Vagina (tissue), 2 donors: ENCODE results near the gene SLC1A5. TPM values are rescaled to one million over a fixed set of nuclear protein-coding genes. Genes with fewer than 3 reads are reported as not detected.

Experiments used
- DNase-seq, 2 donors: peaks; one replicate each; pipeline ENCODE4 v3.0.0-alpha.2; 2017; ENCODE audit errors: extremely low spot score in 2 of 2
- H3K27ac ChIP-seq: fragments of 200-600 bp; sonication (generic); one replicate; pipeline ENCODE4 v1.5.1; 2019
- H3K27me3 ChIP-seq: fragments of 200-600 bp; sonication (generic); one replicate; pipeline ENCODE4 v1.5.1; 2019
- H3K36me3 ChIP-seq, 2 donors: fragments of 200-600 bp; sonication (generic); one replicate each; pipeline ENCODE4 v1.5.1; 2017 to 2019
- H3K4me1 ChIP-seq: fragments of 200-600 bp; sonication (generic); one replicate; pipeline ENCODE4 v1.5.1; 2019
- H3K4me3 ChIP-seq, 2 donors: fragments of 200-600 bp; sonication (generic); 1 replicate in 1 of 2; 2 replicates in 1 of 2; pipeline ENCODE4 v1.5.1; 2016 to 2019
- H3K9me3 ChIP-seq: fragments of 200-600 bp; sonication (generic); one replicate; pipeline ENCODE4 v1.5.1; 2019
- POLR2A ChIP-seq, 2 donors: fragments of 450-650 bp; IDR thresholded peaks; one replicate each; pipeline ENCODE4 v1.6.1; 2017; ENCODE audit warnings: antibody characterized with exemption in 2 of 2, mild to moderate bottlenecking in 2 of 2, moderate library complexity in 2 of 2
- POLR2AphosphoS5 ChIP-seq, 2 donors: sonication (generic); formaldehyde crosslinking; IDR thresholded peaks; one replicate each; pipeline ENCODE4 v1.9.0; 2017; ENCODE audit warnings: antibody characterized with exemption in 2 of 2, mild to moderate bottlenecking in 2 of 2, low read depth in 1 of 2; ENCODE audit not compliant: insufficient read depth in 1 of 2
- intact Hi-C: fragments of 100-400 bp; cut with DNase I; formaldehyde crosslinking; loops from one replicate; pipeline ENCODE4 v1.15.1; 2023
- total RNA-seq: library from RNA; depleted of rRNA; stranded (reverse); fragments of >200 nt; gene quantifications from one replicate; pipeline ENCODE4 v1.2.3, GENCODE V29; 2016
- TF ChIP-seq, protein P1 (sequence below), 3 experiments: fragments of 450-650 bp in 2 of 3; fragments of 200-600 bp in 1 of 3; sonication (generic) in 1 of 3; IDR thresholded peaks; one replicate each; pipeline ENCODE4 v1.5.1; 2017 to 2019; ENCODE audit warnings: antibody characterized with exemption in 3 of 3, mild to moderate bottlenecking in 2 of 3, moderate library complexity in 2 of 3

The SLC1A5 gene
- total RNA-seq, 1 donor from 2014 or later, result 147 TPM

DNA sequence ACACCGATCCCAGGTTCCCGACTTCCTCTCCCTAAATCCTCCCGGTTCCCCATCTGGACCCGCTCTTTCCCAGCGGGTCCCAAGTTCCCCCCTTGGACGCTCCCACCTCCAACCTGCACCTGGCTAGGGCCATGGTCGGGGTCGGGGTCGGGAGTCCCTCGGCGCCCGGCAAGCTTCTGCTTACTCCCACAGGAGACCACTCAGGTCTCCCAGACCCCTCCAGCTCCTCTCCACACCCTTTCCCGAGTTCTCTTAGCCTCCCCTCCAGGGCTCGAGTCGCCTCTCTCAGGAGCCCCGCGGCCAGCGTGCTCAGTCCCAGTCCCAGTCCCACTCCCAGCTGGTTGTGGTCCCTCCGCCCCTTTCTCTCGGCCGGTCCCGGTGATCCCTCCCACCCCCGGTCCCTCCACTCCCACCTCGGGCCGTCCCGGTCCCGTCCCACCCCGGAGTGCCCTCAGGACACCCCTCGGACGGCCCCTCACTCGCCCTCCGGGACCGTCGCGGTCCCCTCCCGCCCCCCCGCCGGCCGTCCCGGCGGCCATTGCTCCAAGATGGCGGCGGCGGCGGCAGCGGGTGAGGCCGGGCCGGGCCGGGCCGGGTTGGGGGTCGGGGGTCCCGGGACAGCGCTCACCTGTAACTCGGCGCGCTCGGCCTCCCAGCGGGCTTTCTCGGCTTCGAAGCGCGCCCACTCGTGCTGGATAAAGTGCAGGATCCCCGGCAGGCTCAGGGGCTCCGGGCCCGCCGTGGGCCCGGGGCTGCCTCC lies 42.7 kb downstream of the SLC1A5 start, which contains the start of gene FKRP:
TSS of gene FKRP (plus strand) at position 537 of the 760 bp plus-strand sequence. CDS start 9,394 bp downstream, outside the sequence.
- TF ChIP-seq POLR2AphosphoS5 (IDR thresholded peaks at IDR 0.05; ENCODE audit: insufficient read depth in 1 of 2, low read depth in 1 of 2) (peak in 1 of 2 donors; percentile 23), POLR2A (IDR thresholded peaks at IDR 0.05) (no peak)
- TF ChIP-seq, protein P1, sequence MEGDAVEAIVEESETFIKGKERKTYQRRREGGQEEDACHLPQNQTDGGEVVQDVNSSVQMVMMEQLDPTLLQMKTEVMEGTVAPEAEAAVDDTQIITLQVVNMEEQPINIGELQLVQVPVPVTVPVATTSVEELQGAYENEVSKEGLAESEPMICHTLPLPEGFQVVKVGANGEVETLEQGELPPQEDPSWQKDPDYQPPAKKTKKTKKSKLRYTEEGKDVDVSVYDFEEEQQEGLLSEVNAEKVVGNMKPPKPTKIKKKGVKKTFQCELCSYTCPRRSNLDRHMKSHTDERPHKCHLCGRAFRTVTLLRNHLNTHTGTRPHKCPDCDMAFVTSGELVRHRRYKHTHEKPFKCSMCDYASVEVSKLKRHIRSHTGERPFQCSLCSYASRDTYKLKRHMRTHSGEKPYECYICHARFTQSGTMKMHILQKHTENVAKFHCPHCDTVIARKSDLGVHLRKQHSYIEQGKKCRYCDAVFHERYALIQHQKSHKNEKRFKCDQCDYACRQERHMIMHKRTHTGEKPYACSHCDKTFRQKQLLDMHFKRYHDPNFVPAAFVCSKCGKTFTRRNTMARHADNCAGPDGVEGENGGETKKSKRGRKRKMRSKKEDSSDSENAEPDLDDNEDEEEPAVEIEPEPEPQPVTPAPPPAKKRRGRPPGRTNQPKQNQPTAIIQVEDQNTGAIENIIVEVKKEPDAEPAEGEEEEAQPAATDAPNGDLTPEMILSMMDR (IDR thresholded peaks at IDR 0.05), result no peak
- no peak for DNase-seq
- Histone ChIP-seq H3K4me1 (peaks cover 57% of the 10 kb centered on the region), H3K27ac (peak within 1 kb of the TSS; percentile 96), H3K27me3 (no peaks in the 10 kb centered on the region), H3K36me3 (no peaks in the 10 kb centered on the region), H3K9me3 (no peaks in the 10 kb centered on the region), H3K4me3 (peak within 1 kb of the TSS; percentile 86 to 87)
- intact Hi-C loops, result no loop called here

DNA sequence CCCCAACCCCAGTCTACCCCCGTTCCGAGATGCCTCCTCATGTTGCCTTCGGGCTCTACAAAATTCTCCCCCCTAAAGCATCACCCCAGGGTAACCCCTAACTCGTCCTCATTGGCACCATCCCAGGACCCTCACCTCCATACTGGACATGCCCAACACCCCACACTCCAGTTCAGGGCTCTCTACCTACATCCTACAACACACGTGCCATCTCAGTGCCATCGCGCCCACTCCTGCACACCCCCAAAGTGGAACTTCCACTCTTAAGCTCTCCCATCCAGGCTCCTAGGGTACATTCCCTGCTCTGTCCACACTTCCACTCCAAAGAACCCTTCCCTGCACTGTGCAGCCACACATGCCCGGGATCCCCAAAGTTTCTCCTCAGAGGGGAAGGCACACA lies 43.4 kb downstream of the SLC1A5 start:
- H3K9me3 ChIP-seq, result no peaks in the 10 kb centered on the region
- H3K4me1 ChIP-seq, result peaks cover 63% of the 10 kb centered on the region
- H3K27ac ChIP-seq, result peak overlapping the region; percentile 96
- TF ChIP-seq, protein P1 (IDR thresholded peaks at IDR 0.05), result no peak
- no peak for TF ChIP-seq POLR2A (IDR thresholded peaks at IDR 0.05)
- TF ChIP-seq POLR2AphosphoS5 (IDR thresholded peaks at IDR 0.05; ENCODE audit: insufficient read depth in 1 of 2, low read depth in 1 of 2), result no peak
- H3K4me3 ChIP-seq, result peak overlapping the region; percentile 86 to 87
- no peaks in the 10 kb centered on the region for H3K27me3 ChIP-seq
- intact Hi-C loops, result no loop called here
- no peak for DNase-seq
- no peaks in the 10 kb centered on the region for H3K36me3 ChIP-seq

DNA sequence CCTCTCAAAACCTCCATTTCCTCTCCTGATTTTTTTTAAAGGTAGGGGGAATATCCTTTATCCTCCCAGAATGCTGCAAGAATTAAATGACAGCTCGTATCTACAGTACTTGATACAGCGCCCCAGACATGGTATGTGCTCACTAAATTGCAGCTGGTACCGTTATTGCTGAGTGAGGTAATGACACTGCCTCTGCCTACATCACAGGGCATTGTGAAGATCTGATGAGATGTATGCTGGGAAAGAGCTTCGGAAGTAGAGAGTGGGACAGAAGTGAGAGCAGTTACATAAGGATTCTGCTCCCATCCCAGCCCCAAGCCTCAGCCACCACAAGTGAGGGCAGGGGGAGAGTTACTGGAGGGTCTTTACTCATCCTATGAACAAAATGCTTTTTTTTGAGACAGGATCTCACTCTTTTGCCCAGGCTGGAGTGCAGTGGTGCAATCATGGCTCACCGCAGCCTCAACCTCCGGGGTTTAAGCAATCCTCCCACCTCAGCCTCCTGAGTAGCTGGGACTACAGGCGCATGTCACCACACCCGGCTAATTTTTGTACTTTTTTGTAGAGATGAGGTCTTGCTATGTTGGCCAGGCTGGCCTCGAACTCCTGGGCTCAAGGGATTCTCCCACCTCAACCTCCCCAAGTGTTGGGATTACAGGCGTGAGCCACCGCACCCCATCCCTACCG lies 44.2 kb downstream of the SLC1A5 start:
- peaks cover 71% of the 10 kb centered on the region for H3K4me1 ChIP-seq
- H3K4me3 ChIP-seq, result peak overlapping the region in 1 of 2 donors; percentile 86
- no peak overlapping the region for H3K27ac ChIP-seq
- no peaks in the 10 kb centered on the region for H3K9me3 ChIP-seq
- no peaks in the 10 kb centered on the region for H3K27me3 ChIP-seq
- H3K36me3 ChIP-seq, result no peaks in the 10 kb centered on the region
- intact Hi-C loops, result no loop called here
- no peak for DNase-seq
- no peak for TF ChIP-seq POLR2AphosphoS5 (IDR thresholded peaks at IDR 0.05; ENCODE audit: insufficient read depth in 1 of 2, low read depth in 1 of 2)
- TF ChIP-seq POLR2A (IDR thresholded peaks at IDR 0.05), result no peak
- TF ChIP-seq, protein P1 (IDR thresholded peaks at IDR 0.05), result no peak

DNA sequence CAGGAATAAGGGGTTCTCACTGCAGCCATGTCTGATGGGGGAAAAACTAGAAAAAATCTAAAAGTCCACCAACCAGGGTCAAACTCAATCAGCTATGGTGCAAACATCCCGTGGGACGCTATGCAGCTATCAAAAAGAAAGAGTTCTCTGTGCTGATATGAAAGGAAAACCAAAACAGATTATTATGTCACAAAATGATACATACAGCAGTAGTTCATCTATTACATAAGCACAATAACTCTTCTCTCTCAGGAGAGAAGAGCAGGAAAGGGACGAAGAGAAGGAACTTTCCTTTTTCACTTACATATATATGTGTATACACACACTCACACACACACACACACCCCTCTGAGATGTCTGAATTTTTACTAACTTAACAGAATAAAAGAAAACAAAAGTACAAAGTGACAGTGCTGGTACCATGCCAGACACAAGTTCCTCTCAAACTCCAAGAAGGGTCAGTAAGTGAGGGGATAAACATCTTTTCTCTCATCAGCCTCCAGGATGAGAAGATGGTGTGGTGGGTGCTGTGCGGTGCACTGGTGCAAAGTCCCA lies 45.4 kb downstream of the SLC1A5 start:
- TF ChIP-seq, protein P1 (IDR thresholded peaks at IDR 0.05), result no peak
- TF ChIP-seq POLR2AphosphoS5 (IDR thresholded peaks at IDR 0.05; ENCODE audit: insufficient read depth in 1 of 2, low read depth in 1 of 2), result no peak
- TF ChIP-seq POLR2A (IDR thresholded peaks at IDR 0.05), result no peak
- Histone ChIP-seq H3K36me3 (peaks cover 0 to 6% of the 10 kb centered on the region in 2 donors), H3K27me3 (no peaks in the 10 kb centered on the region), H3K27ac (no peak overlapping the region), H3K9me3 (no peaks in the 10 kb centered on the region), H3K4me1 (peaks cover 76% of the 10 kb centered on the region), H3K4me3 (no peak overlapping the region)
- no peak for DNase-seq
- intact Hi-C loops, result no loop called here
